ENCODE data around the gene LRPAP1. TPM values are rescaled to one million over a fixed set of nuclear protein-coding genes. Genes with fewer than 3 reads are reported as not detected.

The LRPAP1 gene
- total and polyA plus RNA-seq, 2 donors (not counting 1 experiment from before 2014, with no cell fraction given): 64.6 to 86.8 TPM

- Histone ChIP-seq H3K9me3 (ENCODE audit: control extremely low read depth in 1 of 3, control insufficient read depth in 2 of 3, insufficient read depth in 1 of 3, low read length in 2 of 3) (peaks cover 0 to 10% (median 0%) of the 10 kb centered on the region in 3 donors), H2AFZ (ENCODE audit: insufficient read depth, low read depth, low read length, poor library complexity, severe bottlenecking) (no peak overlapping the region), H3K9ac (ENCODE audit: low read length) (no peak overlapping the region), H3K4me1 (ENCODE audit: control insufficient read depth in 2 of 2, insufficient read depth in 2 of 2, low read length in 2 of 2) (no peaks in the 10 kb centered on the region), H3K27ac (ENCODE audit: low read length in 2 of 2) (no peak overlapping the region), H3K36me3 (replicated peaks in 1 of 2; ENCODE audit: control extremely low read depth in 1 of 2, control insufficient read depth in 1 of 2, extremely low read depth in 1 of 2, insufficient read depth in 2 of 2, low read length in 1 of 2) (no peaks in the 10 kb centered on the region), H4K20me1 (ENCODE audit: control insufficient read depth, insufficient read depth, low read length, poor library complexity, severe bottlenecking) (no peaks in the 10 kb centered on the region), H3K79me2 (ENCODE audit: control insufficient read depth, insufficient read depth, low read length) (no peaks in the 10 kb centered on the region), H3K4me3 (ENCODE audit: control extremely low read depth in 1 of 5, extremely low read depth in 1 of 5, insufficient read depth in 1 of 5, low read depth in 2 of 5, low read length in 4 of 5) (no peak overlapping the region), H3K4me2 (replicated peaks; ENCODE audit: low read depth, low read length, poor library complexity, severe bottlenecking) (no peak overlapping the region), H3K27me3 (replicated peaks in 1 of 4; ENCODE audit: control extremely low read depth in 1 of 4, control insufficient read depth in 3 of 4, insufficient read depth in 4 of 4, low read length in 3 of 4) (peaks cover 0 to 18% (median 0%) of the 10 kb centered on the region in 4 experiments)
- DNase-seq (no peak), ATAC-seq (ENCODE audit: low read depth) (no peak)
- H3K27ac Mint-ChIP-seq: no peak overlapping the region
- H3K4me3 Mint-ChIP-seq: no peak overlapping the region
- H3K9me3 Mint-ChIP-seq (ENCODE audit: insufficient read depth): no peaks in the 10 kb centered on the region
- TF ChIP-seq CTCF (IDR thresholded peaks at IDR 0.05) (no peak), EZH2 (IDR thresholded peaks at IDR 0.05; ENCODE audit: borderline replicate concordance, insufficient read depth, low read depth, low read length, poor library complexity, severe bottlenecking) (no peak)
- intact Hi-C loops (cut with micrococcal nuclease): no loop called here
- no peaks in the 10 kb centered on the region for H3K4me1 Mint-ChIP-seq
- ChIA-PET CTCF (interaction anchor here (1.2 kb wide), 1 partner anchor 10 kb away, joined by 3 read pairs; no protein-coding TSS in a partner anchor), POLR2A (no interaction called here)
- H3K27me3 Mint-ChIP-seq: peaks cover 1% of the 10 kb centered on the region
- 88% methylated on average over 24 of the region's 25 CpGs for WGBS (ENCODE audit: insufficient coverage)
These were observed 61.8 kb downstream of the LRPAP1 start for GRCh38 chr4:3470244-3471097.
